Activated naive CD8-positive, alpha-beta T cell treated with anti-CD3 and anti-CD28 coated beads, Interleukin-2, amount 10 ng/mL, durations not matched to agents 7 days and 5 days (primary cell): ENCODE data around the gene CDH24. TPM values are rescaled to one million over a fixed set of nuclear protein-coding genes. Genes with fewer than 3 reads are reported as not detected.

Source experiments
- ATAC-seq: fragments of 150-1000 bp; cut with Tn5 transposase; one replicate; pipeline ENCODE4 v1.10.0; 2021; ENCODE audit warnings: low read depth, moderate library complexity
- POLR2A ChIA-PET: fragments of 350-600 bp; sonication (Branson Sonifier 250); formaldehyde crosslinking; loops from one replicate; lab custom pipeline; 2021; ENCODE audit warnings: antibody characterized with exemption; lab: Charles Lee
- DNase-seq: peaks from one replicate; pipeline ENCODE4 v3.0.0; 2021
- H3K27ac Mint-ChIP-seq: one replicate; pipeline ENCODE4 v1.8.0; 2022; ENCODE audit warnings: mild to moderate bottlenecking, mixed read lengths
- H3K27me3 Mint-ChIP-seq: one replicate; pipeline ENCODE4 v1.8.0; 2022; ENCODE audit warnings: mild to moderate bottlenecking, moderate library complexity, mixed read lengths
- H3K36me3 Mint-ChIP-seq: one replicate; pipeline ENCODE4 v1.8.0; 2021; ENCODE audit warnings: mild to moderate bottlenecking, mixed read lengths
- H3K4me1 Mint-ChIP-seq: one replicate; pipeline ENCODE4 v1.8.0; 2021; ENCODE audit warnings: mixed read lengths
- H3K4me3 Mint-ChIP-seq: one replicate; pipeline ENCODE4 v1.8.0; 2022; ENCODE audit warnings: mild to moderate bottlenecking, moderate library complexity, mixed read lengths
- H3K9me3 Mint-ChIP-seq: one replicate; pipeline ENCODE4 v1.8.0; 2021; ENCODE audit warnings: mixed read lengths
- total RNA-seq, 2 experiments: library from RNA; stranded (reverse); gene quantifications; one replicate each; pipeline ENCODE4 v1.2.3, GENCODE V29; 2021

The CDH24 gene, protein sequence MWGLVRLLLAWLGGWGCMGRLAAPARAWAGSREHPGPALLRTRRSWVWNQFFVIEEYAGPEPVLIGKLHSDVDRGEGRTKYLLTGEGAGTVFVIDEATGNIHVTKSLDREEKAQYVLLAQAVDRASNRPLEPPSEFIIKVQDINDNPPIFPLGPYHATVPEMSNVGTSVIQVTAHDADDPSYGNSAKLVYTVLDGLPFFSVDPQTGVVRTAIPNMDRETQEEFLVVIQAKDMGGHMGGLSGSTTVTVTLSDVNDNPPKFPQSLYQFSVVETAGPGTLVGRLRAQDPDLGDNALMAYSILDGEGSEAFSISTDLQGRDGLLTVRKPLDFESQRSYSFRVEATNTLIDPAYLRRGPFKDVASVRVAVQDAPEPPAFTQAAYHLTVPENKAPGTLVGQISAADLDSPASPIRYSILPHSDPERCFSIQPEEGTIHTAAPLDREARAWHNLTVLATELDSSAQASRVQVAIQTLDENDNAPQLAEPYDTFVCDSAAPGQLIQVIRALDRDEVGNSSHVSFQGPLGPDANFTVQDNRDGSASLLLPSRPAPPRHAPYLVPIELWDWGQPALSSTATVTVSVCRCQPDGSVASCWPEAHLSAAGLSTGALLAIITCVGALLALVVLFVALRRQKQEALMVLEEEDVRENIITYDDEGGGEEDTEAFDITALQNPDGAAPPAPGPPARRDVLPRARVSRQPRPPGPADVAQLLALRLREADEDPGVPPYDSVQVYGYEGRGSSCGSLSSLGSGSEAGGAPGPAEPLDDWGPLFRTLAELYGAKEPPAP
- total RNA-seq = 1 to 10 TPM; 2.3 to 2.4 TPM

DNA sequence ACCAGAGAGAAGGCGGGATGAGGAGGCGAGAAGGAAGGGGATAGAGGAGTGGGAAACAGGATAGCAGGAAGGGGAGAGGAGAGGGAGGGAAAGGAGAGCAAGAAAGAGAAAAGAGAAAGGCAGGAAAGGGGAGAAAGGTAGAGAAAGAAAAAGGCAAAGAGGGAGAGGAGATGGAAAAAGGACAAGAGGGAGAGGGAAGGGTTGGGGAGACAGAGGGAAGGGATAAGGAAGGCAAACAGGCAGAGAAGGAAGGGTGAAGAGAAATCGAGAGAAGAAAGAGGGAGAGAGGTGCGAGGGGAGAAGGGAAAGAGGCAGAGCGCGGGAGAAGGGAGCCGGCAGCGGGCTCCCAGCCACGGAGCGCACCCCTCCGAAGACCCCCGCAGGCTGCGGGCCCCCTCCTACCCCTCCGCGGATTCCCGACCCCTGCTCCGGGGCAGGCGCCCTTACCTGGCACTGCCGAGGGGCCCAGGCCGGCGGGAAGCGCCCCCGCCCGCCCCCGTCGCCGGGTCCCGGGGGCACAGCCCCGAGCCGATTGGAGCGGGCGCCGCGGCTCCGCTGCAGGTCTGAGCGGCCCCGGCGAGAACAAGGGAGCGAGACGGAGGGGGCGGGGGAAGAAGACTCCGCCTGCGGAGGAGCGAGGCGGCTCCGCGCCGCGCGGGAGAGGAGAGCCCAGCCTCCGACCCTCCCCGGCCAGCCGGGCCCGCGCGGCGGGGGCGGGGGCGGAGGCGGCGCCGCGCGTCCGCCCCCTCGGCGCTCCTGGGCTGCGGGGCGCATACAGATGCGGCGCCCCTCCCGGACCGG lies at the start of gene CDH24:
TSS of gene CDH24 (minus strand) at position 565 of the 801 bp plus-strand sequence. CDS start 1,787 bp downstream, outside the sequence.
- ATAC-seq (peak; percentile 76), DNase-seq (peak; percentile 81)
- peaks cover 8% of the 10 kb centered on the region for H3K27me3 Mint-ChIP-seq
- peaks cover 16% of the 10 kb centered on the region for H3K4me1 Mint-ChIP-seq
- peak within 1 kb of the TSS; percentile 81 for H3K4me3 Mint-ChIP-seq
- POLR2A ChIA-PET = interaction anchor here (0.5 to 2.6 kb wide), 13 partner anchors 14 to 1546 kb away, joined by 3 to 12 read pairs (median 5); partner anchors contain the start of gene HAUS4
- H3K9me3 Mint-ChIP-seq = no peaks in the 10 kb centered on the region
- peak within 1 kb of the TSS; percentile 35 for H3K27ac Mint-ChIP-seq
- peaks cover 3% of the 10 kb centered on the region for H3K36me3 Mint-ChIP-seq

- POLR2A ChIA-PET = interaction anchor here (1.4 kb wide), 1 partner anchor 12 kb away, joined by 13 read pairs; the partner anchor contains the start of genes ACIN1 and C14orf119
- Mint-ChIP-seq H3K27me3 (peaks cover 6% of the 10 kb centered on the region), H3K4me1 (peaks cover 4% of the 10 kb centered on the region), H3K4me3 (no peak overlapping the region), H3K27ac (no peak overlapping the region), H3K9me3 (no peaks in the 10 kb centered on the region), H3K36me3 (peaks cover 1% of the 10 kb centered on the region)
- ATAC-seq = no peak
- no peak for DNase-seq
Measured at GRCh38 chr14:23106747-23107045, 49.4 kb upstream of the CDH24 start.

DNA sequence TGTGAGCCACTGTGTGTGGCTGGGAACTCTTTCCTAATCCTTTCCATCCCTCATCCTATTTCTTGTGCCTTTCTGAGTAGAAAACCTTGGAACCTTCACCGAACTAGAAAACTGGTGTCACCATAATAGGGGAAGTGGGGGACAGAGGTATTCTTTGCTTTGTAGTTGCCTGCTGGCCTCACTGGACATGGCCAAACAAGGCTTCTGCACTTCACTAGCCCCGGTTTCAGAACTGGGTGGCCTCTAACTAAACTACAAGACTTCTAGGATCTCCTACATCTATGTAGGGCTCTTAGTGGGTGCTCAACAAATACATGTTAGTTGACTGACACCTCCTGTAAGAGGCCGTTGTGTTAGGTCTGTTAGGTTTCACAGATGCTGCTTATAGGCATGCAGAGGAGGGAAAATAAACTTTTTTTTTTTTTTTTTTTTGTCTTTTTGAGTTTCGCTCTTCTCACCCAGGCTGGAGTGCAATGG lies 48.1 kb upstream of the CDH24 start:
- POLR2A ChIA-PET = interaction anchor here (0.6 to 1.4 kb wide), 2 partner anchors 11 to 34 kb away, joined by 3 to 13 read pairs; partner anchors contain the start of genes ACIN1 and C14orf119
- Mint-ChIP-seq H3K36me3 (peaks cover 1% of the 10 kb centered on the region), H3K9me3 (no peaks in the 10 kb centered on the region), H3K27ac (no peak overlapping the region), H3K4me1 (peaks cover 4% of the 10 kb centered on the region), H3K4me3 (no peak overlapping the region), H3K27me3 (peaks cover 6% of the 10 kb centered on the region)
- DNase-seq (no peak), ATAC-seq (no peak)

GRCh38 chr14:23104591-23105347 lies 47.4 kb upstream of the CDH24 start, which contains the start of gene CIROP:
CIROP (minus strand) TSS chr14:23104989; CDS start chr14:23104920, 69 bp downstream.
- Mint-ChIP-seq H3K4me1 (peaks cover 4% of the 10 kb centered on the region), H3K36me3 (peaks cover 3% of the 10 kb centered on the region), H3K27me3 (peaks cover 6% of the 10 kb centered on the region), H3K9me3 (no peaks in the 10 kb centered on the region), H3K4me3 (no peak within 1 kb of the TSS), H3K27ac (no peak within 1 kb of the TSS)
- DNase-seq (no peak), ATAC-seq (no peak)
- POLR2A ChIA-PET = no interaction called here

DNA sequence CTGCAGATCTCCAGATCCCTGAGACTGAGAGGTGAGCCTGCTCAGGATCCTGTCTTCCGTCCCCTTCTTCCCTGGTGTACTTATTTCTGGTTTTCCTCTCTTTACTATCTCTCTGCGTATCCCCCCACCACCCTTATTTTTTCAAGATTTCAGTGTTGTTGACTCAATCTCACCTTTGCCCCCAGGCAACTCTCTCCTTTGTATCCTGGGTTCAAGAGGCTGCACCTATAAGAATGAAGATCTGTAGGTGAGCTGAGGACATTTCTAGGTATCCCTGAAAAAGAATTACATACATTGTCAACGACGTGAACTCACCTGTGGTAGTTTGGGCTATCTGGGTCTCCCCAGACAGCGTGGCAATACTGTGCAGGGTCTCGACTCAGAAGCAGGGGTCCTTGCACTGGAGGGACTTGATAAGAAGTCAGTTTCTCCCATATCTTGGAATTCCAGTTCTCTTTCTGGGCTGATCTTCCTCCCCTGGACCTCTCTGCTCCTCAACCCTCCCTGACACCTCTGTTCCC lies 46.8 kb upstream of the CDH24 start:
- DNase-seq = no peak
- no peak overlapping the region for H3K27ac Mint-ChIP-seq
- peaks cover 7% of the 10 kb centered on the region for H3K4me1 Mint-ChIP-seq
- H3K4me3 Mint-ChIP-seq = no peak overlapping the region
- no peak for ATAC-seq
- peaks cover 8% of the 10 kb centered on the region for H3K36me3 Mint-ChIP-seq
- peaks cover 6% of the 10 kb centered on the region for H3K27me3 Mint-ChIP-seq
- POLR2A ChIA-PET = interaction anchor here (1.1 kb wide), 1 partner anchor 16 kb away, joined by 3 read pairs; no protein-coding TSS in a partner anchor
- H3K9me3 Mint-ChIP-seq = no peaks in the 10 kb centered on the region

DNA sequence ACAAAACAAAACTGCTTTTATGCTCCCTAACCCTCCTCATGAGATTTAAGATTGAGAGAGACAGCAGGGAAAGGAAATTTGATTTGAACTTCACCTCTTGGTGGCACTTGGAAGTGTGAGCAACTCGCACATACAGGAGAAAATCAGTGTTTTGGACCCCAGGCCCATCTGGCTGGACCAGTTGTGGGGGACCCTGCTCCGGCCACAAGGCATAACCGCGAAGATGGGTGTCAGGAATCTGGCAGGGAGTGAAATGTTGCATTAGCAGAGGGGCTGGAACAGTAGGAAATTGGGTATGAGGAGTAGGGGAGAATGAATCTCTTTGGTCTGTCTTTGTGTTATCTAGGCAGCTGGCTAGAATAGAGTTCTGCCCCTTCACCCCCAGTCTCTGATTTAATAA lies 46.3 kb upstream of the CDH24 start:
- Mint-ChIP-seq H3K36me3 (peaks cover 8% of the 10 kb centered on the region), H3K27ac (no peak overlapping the region), H3K4me1 (peaks cover 8% of the 10 kb centered on the region), H3K27me3 (peaks cover 3% of the 10 kb centered on the region), H3K9me3 (no peaks in the 10 kb centered on the region), H3K4me3 (no peak overlapping the region)
- POLR2A ChIA-PET = interaction anchor here (1.1 kb wide), 1 partner anchor 16 kb away, joined by 3 read pairs; no protein-coding TSS in a partner anchor
- DNase-seq = no peak
- ATAC-seq = no peak

DNA sequence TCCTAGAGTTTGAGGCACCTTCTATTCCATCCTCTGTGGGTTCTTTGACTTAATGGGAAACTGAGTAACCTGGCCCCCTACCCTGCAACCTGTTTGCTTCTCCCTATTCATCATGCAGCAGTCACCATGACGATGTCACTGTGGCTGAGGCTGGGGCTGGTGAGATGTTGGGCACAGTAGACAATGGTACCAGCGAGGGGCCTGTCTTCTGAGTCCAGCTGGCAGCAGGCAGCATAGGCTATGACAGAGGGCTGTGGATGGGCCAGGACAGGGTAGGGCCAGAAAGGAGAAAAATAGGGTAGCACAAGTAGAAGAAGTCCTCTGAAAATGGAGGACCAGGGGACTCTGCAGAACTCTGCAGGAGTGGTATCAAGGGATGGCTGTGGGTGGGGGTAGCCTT lies 45.5 kb upstream of the CDH24 start:
- DNase-seq (no peak), ATAC-seq (no peak)
- POLR2A ChIA-PET = interaction anchor here (0.5 kb wide), 1 partner anchor 11 kb away, joined by 7 read pairs; no protein-coding TSS in a partner anchor
- Mint-ChIP-seq H3K36me3 (peaks cover 8% of the 10 kb centered on the region), H3K27me3 (peaks cover 3% of the 10 kb centered on the region), H3K27ac (no peak overlapping the region), H3K9me3 (no peaks in the 10 kb centered on the region), H3K4me3 (no peak overlapping the region), H3K4me1 (peaks cover 8% of the 10 kb centered on the region)

DNA sequence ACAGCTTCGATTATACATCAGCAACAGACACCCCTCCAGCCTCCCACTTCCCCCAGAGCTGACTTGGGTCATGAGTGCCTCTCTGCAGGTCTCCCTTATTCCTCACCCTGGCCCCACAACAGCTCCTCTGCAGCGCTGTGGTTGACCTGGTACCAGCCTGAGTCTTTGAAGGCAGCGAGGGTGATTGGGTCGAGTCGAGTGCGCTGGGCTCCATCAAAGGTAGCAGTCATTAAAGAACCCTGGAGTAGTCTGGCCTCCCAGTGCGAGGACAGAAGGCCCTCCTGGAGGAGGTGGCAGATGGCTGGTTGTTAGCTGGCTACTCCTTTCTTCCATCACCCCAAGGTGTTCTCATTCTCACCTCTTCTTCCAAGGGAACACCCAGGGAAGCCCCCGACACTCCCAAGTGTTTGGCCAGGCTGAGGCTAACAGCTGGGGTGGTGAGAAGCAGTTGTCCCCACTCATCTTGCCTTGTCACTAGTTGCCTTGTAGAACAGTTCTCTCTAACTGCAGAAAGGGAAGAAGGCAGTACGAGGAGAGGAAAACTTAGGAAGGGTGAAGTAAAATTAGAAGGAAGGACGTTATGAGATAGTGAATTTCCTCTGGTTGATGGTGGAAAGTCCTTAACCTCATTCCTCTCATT lies 44.8 kb upstream of the CDH24 start:
- H3K36me3 Mint-ChIP-seq = peaks cover 14% of the 10 kb centered on the region
- H3K4me1 Mint-ChIP-seq = peaks cover 14% of the 10 kb centered on the region
- H3K27me3 Mint-ChIP-seq = peaks cover 3% of the 10 kb centered on the region
- H3K4me3 Mint-ChIP-seq = no peak overlapping the region
- no peaks in the 10 kb centered on the region for H3K9me3 Mint-ChIP-seq
- ATAC-seq (no peak), DNase-seq (no peak)
- no peak overlapping the region for H3K27ac Mint-ChIP-seq
- POLR2A ChIA-PET = no interaction called here

DNA sequence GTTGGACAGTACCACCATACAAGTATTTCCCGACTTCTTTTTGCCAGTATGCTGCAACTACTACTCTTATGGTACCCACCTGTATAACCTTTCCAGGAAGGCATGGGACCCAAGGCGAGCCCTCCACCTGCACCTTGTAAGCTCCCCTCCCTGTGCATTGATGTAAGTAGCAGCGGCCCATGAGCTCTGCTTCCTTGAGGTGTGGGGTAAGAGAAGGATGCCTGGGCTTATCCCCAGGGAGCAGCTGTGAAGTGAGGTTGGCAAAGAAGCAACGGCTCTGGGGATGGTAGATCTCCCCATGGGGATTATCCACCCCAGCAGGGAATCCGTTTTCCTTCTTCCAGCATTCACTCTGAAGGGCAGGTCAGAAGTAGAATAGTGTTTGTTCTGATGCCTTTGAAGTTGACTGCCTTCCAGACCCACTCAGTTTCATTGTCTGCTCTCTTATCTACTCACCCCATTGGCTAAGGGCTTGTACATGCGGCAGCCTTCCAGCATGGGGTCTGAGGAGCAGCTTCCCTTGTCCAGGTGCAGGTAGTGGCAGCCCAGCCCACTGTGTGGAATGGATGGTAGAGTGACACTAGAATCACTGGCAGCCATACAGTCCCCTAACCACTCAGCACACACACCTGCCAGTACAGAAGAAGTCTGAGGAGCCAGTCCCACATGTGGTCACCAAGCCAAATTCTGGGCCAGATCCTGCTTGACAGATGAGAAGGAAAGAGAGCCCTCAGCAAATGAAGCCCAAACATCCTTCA lies 44.1 kb upstream of the CDH24 start:
- no peak overlapping the region for H3K27ac Mint-ChIP-seq
- POLR2A ChIA-PET = interaction anchor here (1.2 kb wide), 1 partner anchor 30 kb away, joined by 4 read pairs; no protein-coding TSS in a partner anchor

DNA sequence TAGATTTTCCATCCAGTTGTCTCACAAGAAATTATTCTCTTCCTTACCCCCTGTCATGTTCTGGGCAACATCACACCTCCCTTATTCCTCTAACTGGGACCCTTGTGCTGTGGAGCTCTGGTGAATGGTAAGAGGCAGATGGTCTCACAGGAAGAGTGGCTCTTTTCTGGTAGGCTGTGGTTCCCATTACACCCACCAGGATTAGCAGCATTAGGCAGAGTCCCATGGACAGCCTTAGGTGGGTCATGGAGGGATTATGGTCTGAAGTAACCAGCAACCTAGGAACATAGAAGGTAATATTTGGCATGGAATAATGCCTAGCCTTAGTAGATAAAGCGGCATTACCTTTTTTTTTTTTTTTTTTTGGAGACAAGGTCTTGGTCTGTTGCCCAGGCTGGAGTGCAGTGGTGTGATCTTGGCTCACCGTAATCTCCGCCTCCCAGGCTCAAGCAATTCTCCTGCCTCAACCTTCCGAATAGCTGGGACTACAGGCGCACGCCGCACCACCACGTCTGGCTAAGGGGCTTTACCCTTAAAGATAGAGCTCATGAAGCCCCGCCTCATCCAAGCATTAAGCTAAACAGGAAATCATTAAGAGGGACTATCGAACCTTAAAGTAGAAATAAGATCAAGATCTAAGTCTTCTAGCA lies 42.0 kb upstream of the CDH24 start:
- H3K4me3 Mint-ChIP-seq = no peak overlapping the region
- ATAC-seq (no peak), DNase-seq (no peak)
- peaks cover 17% of the 10 kb centered on the region for H3K4me1 Mint-ChIP-seq
- H3K27me3 Mint-ChIP-seq = no peaks in the 10 kb centered on the region
- POLR2A ChIA-PET = interaction anchor here (0.7 to 0.8 kb wide), 2 partner anchors 18 to 204 kb away, joined by 3 to 5 read pairs; partner anchors contain the start of gene PPP1R3E
- no peaks in the 10 kb centered on the region for H3K9me3 Mint-ChIP-seq
- H3K27ac Mint-ChIP-seq = no peak overlapping the region
- peaks cover 14% of the 10 kb centered on the region for H3K36me3 Mint-ChIP-seq

More for the DNA sequence above, 44.1 kb upstream of the CDH24 start:
- no peak for ATAC-seq
- DNase-seq = no peak
- Mint-ChIP-seq H3K36me3 (peaks cover 16% of the 10 kb centered on the region), H3K4me3 (no peak overlapping the region), H3K4me1 (peaks cover 21% of the 10 kb centered on the region), H3K27me3 (peaks cover 3% of the 10 kb centered on the region), H3K9me3 (no peaks in the 10 kb centered on the region)
